ENCODE measurements around the gene HEXD.
"Not testable (repeated sequence)": the region's sequence is repeated elsewhere in the genome, so short reads cannot be mapped to it uniquely, and the experiment has no call there.

HEXD gene

GRCh38 chr17:82406131-82406671 lies 11.9 kb upstream of the HEXD start:
- no peak for DNase-seq (ENCODE audit: low spot score)
- TF ChIP-seq, protein P1, sequence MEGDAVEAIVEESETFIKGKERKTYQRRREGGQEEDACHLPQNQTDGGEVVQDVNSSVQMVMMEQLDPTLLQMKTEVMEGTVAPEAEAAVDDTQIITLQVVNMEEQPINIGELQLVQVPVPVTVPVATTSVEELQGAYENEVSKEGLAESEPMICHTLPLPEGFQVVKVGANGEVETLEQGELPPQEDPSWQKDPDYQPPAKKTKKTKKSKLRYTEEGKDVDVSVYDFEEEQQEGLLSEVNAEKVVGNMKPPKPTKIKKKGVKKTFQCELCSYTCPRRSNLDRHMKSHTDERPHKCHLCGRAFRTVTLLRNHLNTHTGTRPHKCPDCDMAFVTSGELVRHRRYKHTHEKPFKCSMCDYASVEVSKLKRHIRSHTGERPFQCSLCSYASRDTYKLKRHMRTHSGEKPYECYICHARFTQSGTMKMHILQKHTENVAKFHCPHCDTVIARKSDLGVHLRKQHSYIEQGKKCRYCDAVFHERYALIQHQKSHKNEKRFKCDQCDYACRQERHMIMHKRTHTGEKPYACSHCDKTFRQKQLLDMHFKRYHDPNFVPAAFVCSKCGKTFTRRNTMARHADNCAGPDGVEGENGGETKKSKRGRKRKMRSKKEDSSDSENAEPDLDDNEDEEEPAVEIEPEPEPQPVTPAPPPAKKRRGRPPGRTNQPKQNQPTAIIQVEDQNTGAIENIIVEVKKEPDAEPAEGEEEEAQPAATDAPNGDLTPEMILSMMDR (IDR thresholded peaks at IDR 0.05; ENCODE audit: extremely low read depth, insufficient read depth, missing control alignments) = no peak
- in situ Hi-C loops (cut with MboI; ENCODE audit: low pct_unique_long_range_greater_than_20kb, low sequenced_read_pairs, unreplicated experiment) = no loop called here

DNA sequence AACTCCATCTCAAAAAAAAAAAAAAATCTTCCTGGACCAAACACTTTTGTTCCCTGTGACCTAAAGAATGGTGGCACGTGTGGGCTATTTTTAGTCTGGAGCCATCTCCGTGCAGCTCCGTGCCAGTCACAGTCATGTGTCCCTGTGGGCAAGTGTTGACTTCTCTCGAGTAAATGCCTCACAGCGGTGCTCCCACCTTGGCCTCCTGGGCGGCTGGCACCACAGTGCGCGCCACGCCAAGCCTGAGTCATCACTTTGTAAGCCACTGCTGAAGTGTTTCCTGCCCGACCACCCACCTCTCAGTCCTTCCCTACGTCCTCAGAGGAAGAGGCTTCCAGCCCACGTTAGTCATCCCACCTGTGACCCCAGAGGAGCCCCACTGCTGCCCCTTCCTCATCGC lies 10.9 kb upstream of the HEXD start:
- TF ChIP-seq, protein P1 (IDR thresholded peaks at IDR 0.05; ENCODE audit: extremely low read depth, insufficient read depth, missing control alignments) = no peak
- in situ Hi-C loops (cut with MboI; ENCODE audit: low pct_unique_long_range_greater_than_20kb, low sequenced_read_pairs, unreplicated experiment) = no loop called here
- no peak for DNase-seq (ENCODE audit: low spot score)

DNA sequence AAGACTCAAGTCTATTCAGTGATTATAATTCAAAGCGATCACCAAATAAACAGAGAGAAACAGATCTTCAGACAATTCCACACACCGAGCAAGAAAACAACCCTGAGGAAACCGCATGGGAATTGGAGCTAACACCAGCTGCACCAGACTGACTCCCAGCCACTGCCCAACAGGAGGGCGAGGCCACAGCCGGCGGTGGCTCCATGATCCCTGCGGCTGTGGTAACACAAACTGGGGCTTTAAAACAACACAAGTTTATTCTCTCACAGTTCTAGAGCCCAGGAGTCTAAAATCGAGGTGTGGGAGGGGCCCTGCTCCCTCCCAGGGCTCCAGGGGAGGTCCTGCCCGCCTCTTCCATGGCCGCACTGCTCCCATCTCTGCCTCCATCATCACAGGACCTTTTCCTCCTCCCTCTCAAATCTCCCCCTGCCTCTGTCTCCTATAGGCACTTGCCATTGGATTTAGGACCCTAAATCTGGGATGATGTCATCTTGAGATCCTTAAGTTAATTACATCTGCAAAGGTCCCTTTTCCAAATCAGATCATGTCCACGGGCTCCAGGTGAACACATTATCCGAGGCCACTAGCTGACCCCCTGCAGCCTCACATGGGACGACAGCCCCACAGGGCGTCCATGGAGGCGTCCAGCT lies 9.7 kb upstream of the HEXD start:
- no peak for DNase-seq (ENCODE audit: low spot score)
- TF ChIP-seq, protein P1 (IDR thresholded peaks at IDR 0.05; ENCODE audit: extremely low read depth, insufficient read depth, missing control alignments) = no peak
- in situ Hi-C loops (cut with MboI; ENCODE audit: low pct_unique_long_range_greater_than_20kb, low sequenced_read_pairs, unreplicated experiment) = no loop called here

DNA sequence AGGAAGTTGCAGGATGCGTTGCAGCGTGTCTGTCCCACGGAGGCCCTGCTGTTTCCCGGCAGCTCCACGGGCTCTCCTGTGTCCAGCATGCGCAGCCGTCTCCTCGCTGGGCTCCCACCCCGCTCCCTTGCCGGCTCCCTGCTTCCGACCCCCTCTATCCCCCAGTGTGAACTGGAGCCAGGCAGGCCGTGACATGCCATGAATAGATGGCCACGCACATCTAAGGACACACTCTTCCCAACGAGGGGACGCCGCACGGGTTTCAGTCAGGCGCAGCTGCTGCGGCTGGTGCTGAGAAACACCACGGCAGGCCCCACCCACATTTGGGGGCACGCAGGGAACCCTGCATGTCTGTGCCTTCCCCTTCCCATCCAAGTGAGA lies 9.2 kb upstream of the HEXD start:
- DNase-seq (ENCODE audit: low spot score) = no peak
- TF ChIP-seq, protein P1 (IDR thresholded peaks at IDR 0.05; ENCODE audit: extremely low read depth, insufficient read depth, missing control alignments) = no peak
- in situ Hi-C loops (cut with MboI; ENCODE audit: low pct_unique_long_range_greater_than_20kb, low sequenced_read_pairs, unreplicated experiment) = no loop called here

GRCh38 chr17:82410014-82410716 lies 8.0 kb upstream of the HEXD start:
- in situ Hi-C loops (cut with MboI; ENCODE audit: low pct_unique_long_range_greater_than_20kb, low sequenced_read_pairs, unreplicated experiment) = no loop called here
- TF ChIP-seq, protein P1 (IDR thresholded peaks at IDR 0.05; ENCODE audit: extremely low read depth, insufficient read depth, missing control alignments) = no peak
- no peak for DNase-seq (ENCODE audit: low spot score)

GRCh38 chr17:82411396-82412053 lies 6.6 kb upstream of the HEXD start:
- TF ChIP-seq, protein P1 (IDR thresholded peaks at IDR 0.05; ENCODE audit: extremely low read depth, insufficient read depth, missing control alignments) = no peak
- in situ Hi-C loops (cut with MboI; ENCODE audit: low pct_unique_long_range_greater_than_20kb, low sequenced_read_pairs, unreplicated experiment) = no loop called here
- DNase-seq (ENCODE audit: low spot score) = no peak

DNA sequence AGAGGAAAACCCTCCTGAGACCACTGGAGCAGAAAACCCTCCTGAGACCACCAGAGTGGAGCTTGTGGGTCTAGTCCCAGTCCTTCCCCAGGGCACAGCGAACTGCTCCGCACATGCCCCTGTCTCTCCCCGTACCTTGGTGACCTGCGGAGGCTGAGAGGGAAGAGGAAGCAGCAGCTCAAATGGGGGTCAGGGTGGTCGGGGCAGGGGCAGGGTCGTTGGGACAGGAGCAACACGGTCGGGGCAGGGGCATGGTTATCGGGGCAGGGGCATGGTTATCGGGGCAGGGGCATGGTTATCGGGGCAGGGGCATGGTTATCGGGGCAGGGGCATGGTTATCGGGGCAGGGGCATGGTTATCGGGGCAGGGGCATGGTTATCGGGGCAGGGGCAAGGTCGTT lies 6.1 kb upstream of the HEXD start:
- DNase-seq (ENCODE audit: low spot score); in situ Hi-C loops (cut with MboI; ENCODE audit: low pct_unique_long_range_greater_than_20kb, low sequenced_read_pairs, unreplicated experiment): not testable (repeated sequence)

All from GM13977 (cell line).